HG03571 (cell line): ENCODE data around the gene PDGFD.

Experiments
- ATAC-seq: cut with Tn5 transposase; IDR thresholded peaks from one replicate; pipeline ENCODE4 v1.9.1; 2021; ENCODE audit not compliant: unreplicated experiment

Gene PDGFD

GRCh38 chr11:104164028-104164520 is at the start of gene PDGFD:
PDGFD (minus strand) TSS chr11:104164147.
- peak; percentile 82 for ATAC-seq

DNA sequence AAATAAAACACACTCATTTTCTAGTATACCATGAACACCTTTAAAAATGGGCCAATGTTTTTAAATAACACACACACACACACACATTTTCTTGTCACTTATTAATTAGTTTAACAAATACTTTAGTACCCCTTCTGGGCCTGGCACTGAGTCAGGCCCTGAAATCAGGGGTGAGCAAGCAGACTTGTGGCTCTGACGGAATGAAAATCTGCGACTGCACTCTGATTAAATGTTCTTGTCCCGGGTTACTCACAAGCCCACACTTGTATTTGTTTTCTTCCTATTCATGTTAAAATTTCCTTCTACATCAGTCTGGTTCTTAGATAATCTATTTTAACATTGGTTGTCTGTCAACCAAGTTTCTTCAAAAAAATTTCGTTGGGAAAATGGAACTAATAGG is 43.0 kb upstream of the PDGFD start:
- ATAC-seq, result no peak

DNA sequence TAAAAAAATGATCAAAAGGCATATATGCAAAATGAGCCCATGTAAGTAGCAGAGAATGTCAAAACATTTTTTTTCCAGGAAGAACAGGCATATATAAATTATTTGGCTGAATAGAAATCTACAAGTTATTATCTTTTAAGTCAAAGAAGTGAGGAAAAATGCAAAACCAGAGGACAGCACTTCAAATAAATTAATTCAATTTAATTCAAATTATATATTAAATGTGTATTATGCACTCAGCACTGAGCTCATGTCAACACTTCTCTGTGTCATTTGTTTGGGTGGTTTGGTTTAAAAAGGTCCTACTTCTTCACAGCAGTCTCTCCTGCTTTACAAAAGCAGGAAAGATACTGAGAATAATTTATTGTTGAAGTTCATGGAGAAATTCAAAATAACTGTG is 41.9 kb upstream of the PDGFD start:
- ATAC-seq, result no peak

GRCh38 chr11:104200688-104201087 is 36.7 kb upstream of the PDGFD start:
- ATAC-seq, result no peak

DNA sequence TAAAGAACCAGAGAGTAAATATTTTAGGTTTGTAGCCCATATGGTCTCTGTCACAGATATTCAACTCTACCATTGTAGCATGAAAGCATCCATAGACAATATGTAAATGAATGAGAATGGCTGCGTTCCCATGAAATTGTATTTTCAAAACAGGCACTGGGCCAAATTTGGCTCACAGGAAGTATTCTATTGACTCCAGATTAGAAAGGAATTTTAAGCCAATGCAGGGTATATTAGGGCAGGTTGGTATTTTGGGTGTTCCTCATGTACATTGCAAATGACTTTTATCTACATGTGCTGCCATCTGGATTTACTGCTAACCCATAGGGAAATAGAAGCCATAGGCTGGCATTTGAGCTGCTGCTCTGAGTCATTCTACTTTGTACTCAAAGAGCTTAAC is 35.1 kb upstream of the PDGFD start:
- no peak for ATAC-seq

- ATAC-seq, result no peak
These were observed 34.6 kb upstream of the PDGFD start for GRCh38 chr11:104198576-104198975.

DNA sequence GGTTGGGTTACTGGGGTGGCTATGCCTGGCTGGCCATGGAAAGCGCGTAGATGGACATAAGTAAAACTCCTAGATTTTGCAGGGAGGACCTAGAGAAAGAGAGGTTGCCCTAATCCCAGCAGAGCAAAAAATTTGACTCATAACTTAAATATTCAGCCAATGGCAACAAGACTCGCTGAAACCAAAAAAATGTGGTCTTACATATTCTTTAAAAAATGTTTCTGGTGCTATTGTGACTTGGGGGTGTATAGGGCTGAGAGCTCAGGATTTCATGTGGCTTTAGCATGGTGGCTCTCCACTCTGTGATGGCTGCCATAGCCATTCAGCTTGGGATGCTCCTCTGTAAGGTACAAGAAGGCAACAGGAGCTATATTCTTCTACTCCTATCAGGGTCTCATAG is 27.2 kb upstream of the PDGFD start:
- ATAC-seq, result no peak

DNA sequence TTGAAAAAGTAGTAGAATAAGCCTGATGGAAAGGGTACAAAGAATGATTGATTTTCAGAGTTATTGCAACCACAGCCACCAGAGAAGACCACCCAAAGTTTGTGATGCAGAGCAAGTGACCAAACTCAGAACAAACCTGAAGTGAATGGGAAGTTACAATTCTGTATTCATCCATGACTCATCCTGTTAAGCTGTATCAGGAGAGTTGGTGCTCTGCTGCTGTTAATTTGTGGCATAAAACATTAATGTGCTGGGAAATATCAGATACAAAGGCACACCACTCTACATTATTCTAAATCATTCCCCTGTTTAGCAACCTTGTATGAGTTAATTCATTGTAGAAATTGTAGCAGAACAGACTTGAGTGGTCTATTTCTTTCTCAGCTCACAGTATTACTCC is 19.6 kb upstream of the PDGFD start:
- no peak for ATAC-seq

DNA sequence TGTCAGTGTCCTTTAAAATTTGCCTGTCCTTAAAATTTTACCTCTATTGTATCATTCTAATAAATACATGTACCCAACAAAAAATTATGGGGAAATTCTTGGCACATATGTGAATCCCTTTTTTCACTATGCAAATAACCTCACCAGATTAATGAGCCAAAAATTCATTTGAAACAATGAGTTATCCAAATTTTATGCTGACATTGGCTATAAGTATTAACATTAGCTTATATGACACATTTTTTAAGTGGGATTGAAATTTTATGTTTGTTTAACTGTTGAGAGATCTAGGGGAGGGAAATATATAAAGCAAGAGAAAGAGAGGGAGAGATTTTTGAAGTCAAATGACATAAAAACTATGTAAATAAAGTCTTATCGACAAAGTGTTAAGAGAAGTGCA is 11.8 kb upstream of the PDGFD start:
- ATAC-seq, result no peak

DNA sequence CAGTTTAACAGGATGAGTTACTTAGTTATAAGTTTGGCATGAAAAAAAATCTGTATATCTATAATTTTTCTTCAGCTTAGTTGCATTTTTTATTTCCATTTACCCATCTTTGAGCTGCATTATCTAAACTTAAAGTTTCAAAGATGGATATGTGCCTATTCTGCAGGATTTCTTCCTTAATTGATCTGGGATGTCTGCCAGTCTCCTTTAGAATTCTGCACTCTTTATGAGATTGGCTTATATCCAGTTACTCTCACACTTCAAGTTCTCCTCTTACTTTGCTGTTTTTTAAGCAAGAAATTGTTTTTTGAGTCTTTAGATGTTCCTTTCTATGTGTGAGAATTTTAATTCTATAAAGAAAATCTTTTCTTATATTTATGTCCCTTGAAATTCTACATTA is 5.1 kb upstream of the PDGFD start:
- no peak for ATAC-seq

GRCh38 chr11:104165014-104165413 is 1.1 kb upstream of the PDGFD start:
- no peak for ATAC-seq

DNA sequence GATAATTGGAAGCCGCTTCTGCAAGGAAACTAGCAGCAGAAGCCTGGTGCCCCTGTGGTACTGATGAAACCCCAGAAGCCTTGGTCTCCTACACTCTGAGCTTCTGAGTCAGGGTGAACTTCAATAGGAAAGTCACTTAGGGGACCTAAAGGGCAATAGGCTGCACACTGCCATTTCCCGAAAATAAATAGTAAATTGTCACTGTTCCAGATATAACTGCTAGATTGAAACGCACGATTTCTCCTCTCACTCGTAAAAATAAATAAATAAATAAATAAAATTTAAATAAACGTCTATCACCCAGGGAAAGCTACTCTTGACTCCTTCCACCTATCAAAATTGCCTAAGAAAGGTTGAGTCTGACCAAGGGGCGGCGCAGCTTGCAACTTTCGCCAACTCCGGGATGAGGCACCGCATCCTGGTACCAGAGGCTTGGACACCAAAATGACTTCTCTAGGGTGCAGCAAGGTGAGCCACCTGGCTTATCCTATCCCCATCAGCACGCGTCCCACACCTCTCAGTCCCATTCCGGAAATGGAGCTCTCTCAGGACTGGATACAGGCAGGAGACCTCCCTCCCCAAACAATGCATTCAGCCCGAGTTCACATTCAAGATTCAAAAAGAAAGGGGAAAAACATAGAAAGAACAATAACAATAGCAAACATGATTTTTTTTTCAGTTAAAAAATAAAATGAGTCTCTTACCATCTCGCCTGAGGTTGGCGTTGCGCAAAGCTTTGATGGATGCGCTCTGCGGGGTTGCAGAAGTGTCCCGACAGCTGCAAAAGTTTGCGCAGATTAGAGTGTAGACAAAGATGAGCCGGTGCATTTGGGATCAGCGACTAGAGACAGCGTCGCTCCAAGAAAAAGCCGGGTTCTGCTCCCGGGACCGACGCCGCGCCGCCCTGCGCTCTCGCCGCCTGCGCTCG is 583 bp downstream of the PDGFD start:
- no peak for ATAC-seq

DNA sequence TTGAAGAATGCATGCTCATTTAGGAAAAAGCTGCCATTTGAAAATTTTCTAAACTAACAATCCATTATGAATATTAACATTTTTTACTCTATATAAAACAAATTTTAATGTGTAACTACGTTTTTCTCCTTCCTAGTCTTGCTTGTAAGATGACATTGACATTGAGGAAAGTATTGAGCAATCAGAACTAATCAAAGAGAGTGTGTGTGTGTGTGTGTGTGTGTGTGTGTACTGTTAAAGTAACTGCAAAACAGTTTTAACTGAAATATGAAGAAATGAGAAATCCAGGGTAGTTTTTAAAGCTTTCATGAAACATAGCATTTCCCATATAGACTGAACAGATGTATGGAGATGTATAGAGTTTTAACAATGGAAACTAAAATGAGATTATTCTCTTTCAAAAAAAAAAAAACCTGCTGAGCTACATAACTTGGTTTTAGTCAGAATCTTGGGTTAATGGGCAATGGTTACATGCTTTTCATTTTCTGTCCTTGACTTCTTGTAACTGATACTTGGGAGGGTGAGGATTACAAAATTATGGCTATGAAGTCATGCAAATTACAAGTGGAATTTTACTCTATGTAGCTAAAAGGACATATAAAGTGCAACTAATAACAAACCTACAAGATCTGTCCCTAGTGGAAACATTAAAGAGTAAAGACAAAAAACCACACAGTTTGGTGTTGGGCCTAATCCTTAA is 2.0 kb downstream of the PDGFD start:
- no peak for ATAC-seq

DNA sequence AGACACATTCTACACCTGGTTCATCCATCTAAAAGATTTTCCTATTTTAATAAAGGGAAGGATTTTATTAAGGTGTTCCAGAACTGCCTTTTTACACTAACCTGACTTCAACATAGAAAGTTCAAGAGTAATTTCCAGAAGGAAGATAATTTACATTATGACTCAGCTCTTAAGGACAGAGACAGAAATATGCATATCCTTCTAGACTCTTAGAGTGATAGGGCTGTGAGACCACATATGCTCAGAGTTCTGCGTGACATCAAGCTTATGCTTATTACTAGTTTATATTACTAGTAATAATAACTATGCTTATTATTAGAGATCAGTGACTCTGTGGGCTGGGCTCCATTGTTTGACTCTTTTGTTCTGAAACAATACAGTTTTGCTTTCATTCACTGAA is 4.6 kb downstream of the PDGFD start:
- ATAC-seq, result no peak

- no peak for ATAC-seq
These were observed 8.6 kb downstream of the PDGFD start for GRCh38 chr11:104155375-104155774.

DNA sequence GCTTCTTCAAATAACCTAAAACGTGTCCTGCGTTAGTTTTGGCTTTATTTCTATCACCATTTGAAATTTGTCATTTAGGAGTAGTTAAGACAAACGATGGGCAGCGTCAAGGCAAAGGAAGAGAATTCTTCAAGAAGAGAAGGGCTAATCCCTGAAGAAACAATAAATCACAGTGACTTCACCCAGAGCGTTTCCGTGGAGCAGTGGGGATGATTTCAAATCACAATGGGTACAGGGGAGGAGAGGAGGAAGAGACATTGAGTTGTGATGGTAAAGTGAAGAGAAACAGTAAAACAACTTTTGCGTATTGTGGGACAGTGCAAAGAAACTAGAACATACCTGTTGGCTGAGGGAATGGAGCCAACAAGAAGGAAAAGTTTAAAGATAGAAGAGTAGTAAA is 9.7 kb downstream of the PDGFD start:
- no peak for ATAC-seq

- ATAC-seq, result no peak
These were observed 10.9 kb downstream of the PDGFD start for GRCh38 chr11:104152941-104153505.

- no peak for ATAC-seq
These were observed 12.3 kb downstream of the PDGFD start for GRCh38 chr11:104151404-104152204.

- ATAC-seq, result no peak
These were observed 15.2 kb downstream of the PDGFD start for GRCh38 chr11:104148706-104149105.

- no peak for ATAC-seq
These were observed 15.9 kb downstream of the PDGFD start for GRCh38 chr11:104148074-104148473.

GRCh38 chr11:104146943-104147342 is 17.0 kb downstream of the PDGFD start:
- no peak for ATAC-seq
